Esophagus squamous epithelium (tissue), 5 donors: ENCODE measurements around the gene PRDM11. TPM values are rescaled to one million over a fixed set of nuclear protein-coding genes. Genes with fewer than 3 reads are reported as not detected.

Source experiments
- DNase-seq: peaks from one replicate; lab custom pipeline; 2025; lab: John Stamatoyannopoulos, UW
- H3K27ac ChIP-seq, 4 donors: fragments of 200-600 bp; sonication (generic); one replicate each; pipeline ENCODE4 v1.5.1; 2016 to 2019; ENCODE audit warnings: mild to moderate bottlenecking in 1 of 4
- H3K27me3 ChIP-seq, 4 donors: fragments of 200-600 bp; sonication (generic); 1 replicate in 3 of 4; 2 replicates in 1 of 4; pipeline versions ENCODE4 v1.5.1 to v1.6.0; 2017 to 2021; ENCODE audit warnings: antibody characterized with exemption in 1 of 4
- H3K36me3 ChIP-seq, 3 donors: fragments of 200-600 bp; sonication (generic); one replicate each; pipeline ENCODE4 v1.5.1; 2016 to 2019
- H3K4me1 ChIP-seq, 3 donors: fragments of 200-600 bp; sonication (generic); one replicate each; pipeline ENCODE4 v1.5.1; 2017 to 2019
- H3K4me3 ChIP-seq, 4 donors: fragments of 200-600 bp; sonication (generic); 1 replicate in 3 of 4; 2 replicates in 1 of 4; pipeline ENCODE4 v1.5.1; 2016 to 2019; ENCODE audit warnings: mild to moderate bottlenecking in 2 of 4, moderate library complexity in 1 of 4
- H3K9me3 ChIP-seq, 3 donors: fragments of 200-600 bp; sonication (generic); one replicate each; pipeline ENCODE4 v1.5.1; 2016 to 2019
- CTCF ChIP-seq, 6 experiments: fragments of 450-650 bp in 4 of 6; fragments of 200-600 bp in 2 of 6; sonication (generic) in 2 of 6; IDR thresholded peaks; one replicate each; pipeline ENCODE4 v1.5.1; 2016 to 2019; ENCODE audit warnings: antibody characterized with exemption in 6 of 6, mild to moderate bottlenecking in 4 of 6, moderate library complexity in 4 of 6
- POLR2A ChIP-seq, 4 donors: fragments of 450-650 bp; IDR thresholded peaks; one replicate each; pipeline ENCODE4 v1.6.1; 2017; ENCODE audit warnings: antibody characterized with exemption in 4 of 4, mild to moderate bottlenecking in 4 of 4, moderate library complexity in 3 of 4
- whole genome bisulfite sequencing, 2 donors: methylation state at CpG; one replicate each; pipeline ENCODE4 v1.1.5; 2018; 5-methylcytosine and 5-hydroxymethylcytosine counted together
- intact Hi-C: fragments of 100-400 bp; cut with DNase I; formaldehyde crosslinking; loops from one replicate; pipeline ENCODE4 v1.15.0; 2022
- total RNA-seq, 4 donors: library from RNA; depleted of rRNA; stranded (reverse); fragments of >200 nt; gene quantifications; one replicate each; pipeline ENCODE4 v1.1.0, GENCODE V29; 2016
- donor health status: DM: yes; HTN: yes; CAD: no.

Gene PRDM11
- total RNA-seq, 4 donors from 2014 or later, result 3.9 to 13.9 (median 5.1) TPM

- DNase-seq, result no peak
- WGBS, 2 donors, result no CpG with 5 or more reads among the region's 6 CpGs
- H3K4me1 ChIP-seq, result peaks cover 11 to 42% (median 25%) of the 10 kb centered on the region in 3 donors
- H3K36me3 ChIP-seq, result peaks cover 0 to 27% (median 0%) of the 10 kb centered on the region in 3 donors
- no peaks in the 10 kb centered on the region for H3K27me3 ChIP-seq
- TF ChIP-seq CTCF (IDR thresholded peaks at IDR 0.05), result no peak
- no peak for TF ChIP-seq POLR2A (IDR thresholded peaks at IDR 0.05)
- H3K9me3 ChIP-seq, result no peaks in the 10 kb centered on the region
- peak overlapping the region; percentile 86 to 91 (median 90) for H3K27ac ChIP-seq
- intact Hi-C loops, result no loop called here
- peak overlapping the region; percentile 56 to 78 (median 66) for H3K4me3 ChIP-seq
These were observed 33.3 kb downstream of the PRDM11 start for GRCh38 chr11:45179686-45180178.

DNA sequence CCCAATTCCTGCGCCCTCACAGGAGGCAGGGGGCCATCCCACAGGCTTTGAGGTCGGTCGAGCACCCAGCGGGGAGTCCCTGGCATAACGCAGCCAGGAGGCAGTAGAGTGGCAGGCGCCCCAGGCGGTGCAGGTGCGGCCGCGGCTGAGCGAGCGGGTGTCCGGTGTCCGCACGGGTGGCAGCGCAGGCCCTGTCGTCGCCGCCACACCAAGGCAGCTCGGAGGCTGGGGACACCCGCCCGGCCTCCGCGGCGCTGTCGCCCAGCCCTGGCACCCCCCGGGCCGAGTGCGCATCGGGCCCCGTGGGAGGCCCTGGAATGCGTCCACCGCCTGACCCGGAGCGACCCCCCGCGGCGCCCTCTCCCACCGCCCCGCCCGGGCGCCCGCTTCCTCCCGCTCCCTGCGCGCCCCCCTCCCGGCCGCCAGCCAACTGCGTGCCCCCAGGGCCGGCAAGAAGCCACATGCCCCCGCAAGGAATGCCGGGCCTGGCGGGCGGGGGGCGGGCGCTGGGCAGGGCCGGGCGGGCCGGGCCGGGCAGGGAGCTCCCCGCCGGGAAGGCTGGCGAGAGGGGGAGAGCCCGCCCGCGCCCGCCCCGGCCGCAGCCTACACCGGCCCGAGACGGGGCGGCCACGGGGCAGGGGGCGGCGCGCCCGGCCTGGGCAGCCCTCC, 33.9 kb downstream of the PRDM11 start:
- H3K9me3 ChIP-seq, result no peaks in the 10 kb centered on the region
- WGBS, 2 donors, result 5% methylated on average over 4 of the region's 78 CpGs; no CpG with 5 or more reads in 1 of the 2 donors

DNA sequence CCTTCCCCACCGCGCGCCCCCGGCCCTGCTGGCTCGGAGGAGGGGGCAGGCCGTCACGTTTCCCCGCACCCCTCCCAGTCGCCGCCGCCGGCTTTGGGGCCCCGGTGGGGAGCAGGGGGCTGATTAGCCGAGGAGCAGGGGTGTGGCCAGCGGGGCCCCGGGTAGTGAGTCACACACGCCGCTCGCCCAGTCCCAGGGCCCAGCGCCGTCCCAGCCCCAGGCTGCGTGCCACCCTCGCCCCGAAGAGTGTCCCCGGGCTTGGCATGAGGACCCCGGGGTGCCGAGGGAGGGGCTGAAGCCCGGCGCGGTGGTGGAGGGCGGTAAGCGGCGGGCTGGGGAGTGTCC, 34.4 kb downstream of the PRDM11 start:
- Histone ChIP-seq H3K4me3 (peak overlapping the region; percentile 56 to 78 (median 66)), H3K27me3 (no peaks in the 10 kb centered on the region), H3K9me3 (no peaks in the 10 kb centered on the region), H3K36me3 (peaks cover 0 to 38% (median 0%) of the 10 kb centered on the region in 3 donors), H3K27ac (peak overlapping the region; percentile 86 to 91 (median 90)), H3K4me1 (peaks cover 11 to 42% (median 25%) of the 10 kb centered on the region in 3 donors)
- WGBS, 2 donors, result no CpG with 5 or more reads among the region's 33 CpGs
- DNase-seq, result no peak
- intact Hi-C loops, result no loop called here
- TF ChIP-seq POLR2A (IDR thresholded peaks at IDR 0.05), result peak in 1 of 4 donors; percentile 28
- no peak for TF ChIP-seq CTCF (IDR thresholded peaks at IDR 0.05)

More for the DNA sequence above, 33.9 kb downstream of the PRDM11 start:
- H3K27me3 ChIP-seq, result no peaks in the 10 kb centered on the region
- DNase-seq, result no peak
- H3K4me3 ChIP-seq, result peak overlapping the region; percentile 56 to 78 (median 66)
- H3K4me1 ChIP-seq, result peaks cover 11 to 42% (median 25%) of the 10 kb centered on the region in 3 donors
- H3K27ac ChIP-seq, result peak overlapping the region; percentile 86 to 91 (median 90)
- intact Hi-C loops, result no loop called here
- peaks cover 0 to 33% (median 0%) of the 10 kb centered on the region in 3 donors for H3K36me3 ChIP-seq
- TF ChIP-seq CTCF (IDR thresholded peaks at IDR 0.05) (peak in 5 of 6 experiments; percentile 36 to 59 (median 39)), POLR2A (IDR thresholded peaks at IDR 0.05) (no peak)

DNA sequence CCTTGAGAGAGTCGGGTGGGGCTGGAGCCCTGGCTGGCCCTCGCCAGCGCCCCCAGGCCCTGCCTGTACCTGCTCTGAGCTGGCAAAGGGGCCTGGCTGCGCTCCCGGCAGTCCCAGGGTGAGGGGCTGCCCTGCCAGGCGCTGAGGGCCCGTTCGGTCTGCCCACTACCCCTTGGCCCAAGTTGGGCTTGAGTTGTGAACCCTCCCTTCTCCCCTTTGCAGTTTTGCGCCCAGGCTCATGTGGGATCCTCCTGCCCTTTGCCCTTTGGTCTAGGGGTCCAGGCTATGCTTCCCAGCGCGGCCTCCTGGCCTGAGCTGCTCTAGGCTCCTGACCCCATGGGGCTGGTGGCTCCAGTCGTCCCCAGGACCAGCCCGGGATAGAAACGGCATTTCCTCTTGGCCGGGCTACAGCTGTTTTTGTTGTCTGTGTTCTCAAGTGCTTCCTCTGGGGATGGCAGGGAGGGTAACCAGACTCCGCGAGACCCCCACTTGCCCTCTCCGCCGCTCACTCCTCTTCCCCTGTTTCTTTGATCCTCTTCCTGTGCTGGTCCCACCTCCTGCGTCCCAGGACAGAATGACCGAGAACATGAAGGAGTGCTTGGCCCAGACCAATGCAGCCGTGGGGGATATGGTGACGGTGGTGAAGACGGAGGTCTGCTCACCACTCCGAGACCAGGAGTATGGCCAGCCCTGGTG, 34.9 kb downstream of the PRDM11 start:
- no peak for TF ChIP-seq POLR2A (IDR thresholded peaks at IDR 0.05)
- TF ChIP-seq CTCF (IDR thresholded peaks at IDR 0.05), result no peak
- Histone ChIP-seq H3K4me3 (peak overlapping the region; percentile 56 to 78 (median 66)), H3K27me3 (no peaks in the 10 kb centered on the region), H3K9me3 (no peaks in the 10 kb centered on the region), H3K4me1 (peaks cover 11 to 42% (median 25%) of the 10 kb centered on the region in 3 donors), H3K27ac (peak overlapping the region; percentile 86 to 91 (median 90)), H3K36me3 (peaks cover 0 to 43% (median 0%) of the 10 kb centered on the region in 3 donors)
- DNase-seq, result no peak
- WGBS, 2 donors, result 66% methylated on average over 4 to 11 of the region's 25 CpGs
- intact Hi-C loops, result no loop called here
